Activated effector memory CD4-positive, alpha-beta T cell treated with anti-CD3 and anti-CD28 coated beads, Interleukin-2, amount 50 U/mL, for 16 hours (primary cell): ENCODE measurements around the gene TOPORS.
A peak's percentile ranks its signal among the peaks of the same experiment; 100 is the strongest.
"Not testable (repeated sequence)": the region's sequence is repeated elsewhere in the genome, so short reads cannot be mapped to it uniquely, and the experiment has no call there.

Experiments
- DNase-seq: peaks from one replicate; pipeline ENCODE4 v3.0.0-alpha.2; 2020

TOPORS gene

GRCh38 chr9:32552172-32552872 is at the start of gene TOPORS, which contains the start of gene SMIM27:
TOPORS (minus strand) TSS chr9:32552586; CDS start chr9:32552436, 150 bp downstream.
SMIM27 (plus strand) TSS chr9:32552327; CDS start chr9:32552435, 108 bp downstream.
- peak; percentile 96 for DNase-seq

- not testable (repeated sequence) for DNase-seq
Measured at GRCh38 chr9:32599021-32599420, 46.6 kb upstream of the TOPORS start.

GRCh38 chr9:32596936-32597335 is 44.5 kb upstream of the TOPORS start:
- no peak for DNase-seq

GRCh38 chr9:32596096-32596865 is 43.9 kb upstream of the TOPORS start:
- DNase-seq = no peak

GRCh38 chr9:32590898-32591297 is 38.5 kb upstream of the TOPORS start:
- no peak for DNase-seq

GRCh38 chr9:32590476-32590875 is 38.1 kb upstream of the TOPORS start:
- no peak for DNase-seq

GRCh38 chr9:32589083-32589723 is 36.8 kb upstream of the TOPORS start:
- no peak for DNase-seq

GRCh38 chr9:32587901-32588300 is 35.5 kb upstream of the TOPORS start:
- no peak for DNase-seq

- DNase-seq = no peak
Measured at GRCh38 chr9:32584784-32585183, 32.4 kb upstream of the TOPORS start.

GRCh38 chr9:32581512-32582143 is 29.2 kb upstream of the TOPORS start:
- DNase-seq = no peak

GRCh38 chr9:32580631-32581300 is 28.4 kb upstream of the TOPORS start:
- no peak for DNase-seq

- peak; percentile 92 for DNase-seq
Measured at GRCh38 chr9:32579706-32580331, 27.4 kb upstream of the TOPORS start.

GRCh38 chr9:32578976-32579375 is 26.6 kb upstream of the TOPORS start:
- DNase-seq = no peak

- no peak for DNase-seq
Measured at GRCh38 chr9:32577316-32577715, 24.9 kb upstream of the TOPORS start.

GRCh38 chr9:32574858-32575257 is 22.5 kb upstream of the TOPORS start:
- no peak for DNase-seq

- DNase-seq = no peak
Measured at GRCh38 chr9:32573821-32574220, 21.4 kb upstream of the TOPORS start.

- peak; percentile 98 for DNase-seq
Measured at GRCh38 chr9:32572900-32573523, 20.6 kb upstream of the TOPORS start, which contains the start of gene NDUFB6. NDUFB6 (minus strand) TSS chr9:32573159; CDS start chr9:32573060, 99 bp downstream.

GRCh38 chr9:32571969-32572899 is 19.8 kb upstream of the TOPORS start:
- peak; percentile 89 for DNase-seq

- no peak for DNase-seq
Measured at GRCh38 chr9:32570262-32570661, 17.9 kb upstream of the TOPORS start.

- DNase-seq = no peak
Measured at GRCh38 chr9:32566770-32567169, 14.4 kb upstream of the TOPORS start.
